Heart right ventricle (tissue), 16 donors: Measurements from ENCODE around the gene COL23A1. TPM values are rescaled to one million over a fixed set of nuclear protein-coding genes. Genes with fewer than 3 reads are reported as not detected.
A peak's percentile ranks its signal among the peaks of the same experiment; 100 is the strongest.

Experiments used
- ATAC-seq, 8 donors: fragments of 200-7000 bp; cut with Tn5 transposase; one replicate each; pipeline ENCODE4 v1.9.1; 2020; ENCODE audit warnings: mild to moderate bottlenecking in 8 of 8, moderate library complexity in 8 of 8, moderate number of reproducible peaks in 1 of 8
- DNase-seq, 2 donors: peaks; one replicate each; pipeline ENCODE4 v3.0.0-alpha.2; 2020
- H3K27ac ChIP-seq, 10 donors: fragments of 200-600 bp; sonication (generic) in 2 of 10; one replicate each; pipeline versions ENCODE4 v1.5.0 to v1.8.0; 2020 to 2022; ENCODE audit warnings: mild to moderate bottlenecking in 3 of 10
- H3K27me3 ChIP-seq, 7 donors: fragments of 200-600 bp; one replicate each; pipeline ENCODE4 v1.8.0; 2021 to 2022; ENCODE audit warnings: mild to moderate bottlenecking in 2 of 7
- H3K36me3 ChIP-seq, 9 donors: fragments of 200-600 bp; sonication (generic) in 1 of 9; one replicate each; pipeline versions ENCODE4 v1.5.0 to v1.8.0; 2020 to 2022; ENCODE audit warnings: mild to moderate bottlenecking in 2 of 9
- H3K4me1 ChIP-seq, 9 donors: fragments of 200-600 bp; sonication (generic) in 1 of 9; one replicate each; pipeline versions ENCODE4 v1.5.0 to v1.8.0; 2020 to 2022; ENCODE audit warnings: mild to moderate bottlenecking in 4 of 9
- H3K4me3 ChIP-seq, 10 donors: fragments of 200-600 bp; sonication (generic) in 2 of 10; one replicate each; pipeline versions ENCODE4 v1.5.0 to v1.8.0; 2020 to 2022; ENCODE audit warnings: mild to moderate bottlenecking in 7 of 10, moderate library complexity in 2 of 10
- H3K9me3 ChIP-seq, 11 donors: fragments of 200-600 bp in 10 of 11; sonication (generic) in 2 of 11; one replicate each; pipeline versions ENCODE4 v1.5.0 to v1.8.0; 2013 to 2022; ENCODE audit warnings: mild to moderate bottlenecking in 2 of 11, control low read depth in 1 of 11, moderate library complexity in 1 of 11
- CTCF ChIP-seq, 9 donors: fragments of 200-600 bp; sonication (generic) in 2 of 9; IDR thresholded peaks; one replicate each; pipeline versions ENCODE4 v1.5.0 to v1.8.0; 2021 to 2022; ENCODE audit warnings: antibody characterized with exemption in 9 of 9, mild to moderate bottlenecking in 5 of 9, moderate library complexity in 1 of 9
- WGBS, 2 donors: extraction: QIAGEN DNeasy Blood & Tissue Kit; methylation state at CpG; one replicate each; pipeline ENCODE4 v1.1.7; 2013; ENCODE audit warnings: inconsistent platforms in 1 of 2; 5-methylcytosine and 5-hydroxymethylcytosine counted together
- intact Hi-C, 10 donors: fragments of 100-400 bp; cut with DNase I; formaldehyde crosslinking; loops; one replicate each; pipeline versions ENCODE4 v1.11.1 to v1.14.2; 2022
- polyA plus RNA-seq, 2 donors: library from polyadenylated mRNA; stranded (reverse); fragments of 200-250 nt; gene quantifications; one replicate each; pipeline ENCODE4 v1.2.3, GENCODE V29; 2013
- total RNA-seq, 10 donors: library from RNA; stranded (reverse); fragmentation: NEBNext Ultra II Directional in 3 of 10; extraction: Animal tissue kit (Norgen Biotek cat#: 25700) in 3 of 10; gene quantifications; one replicate each; pipeline versions ENCODE4 v1.2.1 to v1.2.4, GENCODE V29; 2021 to 2023
- donor health status: Arrhythmogenic right ventricular cardiomyopathy.
- donor health status: ischemic (EF 13 %, LVEDD 7.1; RV severe dilation, severe dysfunction).
- donor health status: healthy with polysubstance abuse.
- donor health status: DM: no; HTN: yes; CAD: no.
- donor health status: DM: no; HTN: no; CAD: no.
- donor health status: ischemic (EF 25% LVEDD 6.9; RV normal size, moderate dysfunction).
- donor health status: ischemic (EF 25% LVEDD 5.7; RV mildly dilated, moderate dysfunction).
- donor health status: healthy.
- donor health status: DM: yes; HTN: yes; CAD: no.
- donor health status: Ischemic cardiomyopathy.
- donor health status: ischemic (EF 35%, LVEDD 5.7; RV mildly dilated, moderate dysfunction).
- donor health status: nonischemic (EF 11% LVEDD 7.7; RV severe dilation, severe dysfunction).
- donor health status: DM: yes; HTN: yes; CAD: no.
- donor health status: PGD.
- donor health status: ischemic (EF 29% LVEDD 5.4; RV normal size, mild dysfunction).
- donor health status: nonischemic (EF 23%, LVEDD 6.1; RV moderate dilation, normal function).

COL23A1 gene
- total and polyA plus RNA-seq, 12 donors = 8.9 to 29.0 (median 16.2) TPM

GRCh38 chr5:178361657-178362445 is 228.3 kb downstream of the COL23A1 start:
- no peak overlapping the region for H3K4me3 ChIP-seq
- no peak for TF ChIP-seq CTCF (IDR thresholded peaks at IDR 0.05)
- 83 to 85% methylated on average over 19 of the region's 19 CpGs for WGBS, 2 donors
- ATAC-seq = no peak
- intact Hi-C loops = no loop called here
- no peaks in the 10 kb centered on the region for H3K36me3 ChIP-seq
- no peak for DNase-seq
- no peaks in the 10 kb centered on the region for H3K27me3 ChIP-seq
- no peaks in the 10 kb centered on the region for H3K9me3 ChIP-seq
- H3K4me1 ChIP-seq = peaks cover 0 to 9% (median 5%) of the 10 kb centered on the region in 9 donors
- no peak overlapping the region for H3K27ac ChIP-seq

- Histone ChIP-seq H3K4me1 (peaks cover 0 to 19% (median 13%) of the 10 kb centered on the region in 9 donors), H3K27ac (no peak overlapping the region), H3K9me3 (no peaks in the 10 kb centered on the region), H3K4me3 (no peak overlapping the region), H3K36me3 (no peaks in the 10 kb centered on the region), H3K27me3 (peaks cover 0 to 9% (median 0%) of the 10 kb centered on the region in 7 donors)
- intact Hi-C loops = no loop called here
- ATAC-seq (no peak), DNase-seq (no peak)
- 46 to 56% methylated on average over 5 of the region's 5 CpGs for WGBS, 2 donors
- TF ChIP-seq CTCF (IDR thresholded peaks at IDR 0.05) = no peak
These were observed 229.3 kb downstream of the COL23A1 start for GRCh38 chr5:178360926-178361235.

- 81 to 85% methylated on average over 19 of the region's 19 CpGs for WGBS, 2 donors
- no peak overlapping the region for H3K4me3 ChIP-seq
- DNase-seq (no peak), ATAC-seq (peak in 1 of 8 donors; percentile 39)
- H3K4me1 ChIP-seq = peaks cover 0 to 21% (median 13%) of the 10 kb centered on the region in 9 donors
- no peaks in the 10 kb centered on the region for H3K9me3 ChIP-seq
- H3K27ac ChIP-seq = no peak overlapping the region
- no peaks in the 10 kb centered on the region for H3K36me3 ChIP-seq
- H3K27me3 ChIP-seq = peaks cover 0 to 13% (median 2%) of the 10 kb centered on the region in 7 donors
- TF ChIP-seq CTCF (IDR thresholded peaks at IDR 0.05) = no peak
- intact Hi-C loops = no loop called here
These were observed 229.8 kb downstream of the COL23A1 start for GRCh38 chr5:178360222-178360925.

- Histone ChIP-seq H3K27me3 (peaks cover 0 to 13% (median 3%) of the 10 kb centered on the region in 7 donors), H3K9me3 (no peaks in the 10 kb centered on the region), H3K27ac (no peak overlapping the region), H3K4me1 (peaks cover 0 to 21% (median 13%) of the 10 kb centered on the region in 9 donors), H3K36me3 (no peaks in the 10 kb centered on the region), H3K4me3 (no peak overlapping the region)
- intact Hi-C loops = no loop called here
- no peak for TF ChIP-seq CTCF (IDR thresholded peaks at IDR 0.05)
- DNase-seq (no peak), ATAC-seq (no peak)
- 55 to 67% methylated on average over 9 of the region's 9 CpGs for WGBS, 2 donors
These were observed 230.5 kb downstream of the COL23A1 start for GRCh38 chr5:178359738-178360137.
